Hepatocyte (in vitro differentiated cells): ENCODE results near the gene PKDREJ. TPM values are rescaled to one million over a fixed set of nuclear protein-coding genes. Genes with fewer than 3 reads are reported as not detected.
"Not testable (repeated sequence)": the region's sequence is repeated elsewhere in the genome, so short reads cannot be mapped to it uniquely, and the experiment has no call there.

ENCODE experiments used
- DNase-seq: peaks from one replicate; pipeline ENCODE4 v3.0.0-alpha.2; 2016; ENCODE audit warnings: low spot score
- H2AFZ ChIP-seq: fragments of 200-600 bp; sonication (generic); 2 replicates; pipeline ENCODE4 v1.6.0; 2016; ENCODE audit warnings: antibody characterized with exemption, mild to moderate bottlenecking
- H3K27ac ChIP-seq: fragments of 200-600 bp; sonication (generic); 2 replicates; pipeline ENCODE4 v1.5.1; 2016; ENCODE audit warnings: mild to moderate bottlenecking
- H3K27me3 ChIP-seq: fragments of 200-600 bp; sonication (generic); 2 replicates; pipeline ENCODE4 v1.6.1; 2016
- H3K36me3 ChIP-seq: fragments of 200-600 bp; sonication (generic); replicated peaks from 2 replicates; pipeline ENCODE4 v1.5.1; 2016; ENCODE audit warnings: low read depth; ENCODE audit not compliant: insufficient read depth
- H3K4me1 ChIP-seq: fragments of 200-600 bp; sonication (generic); 2 replicates; pipeline ENCODE4 v1.5.1; 2016; ENCODE audit warnings: mild to moderate bottlenecking, moderate library complexity; ENCODE audit not compliant: insufficient read depth
- H3K4me2 ChIP-seq: fragments of 200-600 bp; sonication (generic); 2 replicates; pipeline ENCODE4 v1.6.0; 2016
- H3K4me3 ChIP-seq: fragments of 200-600 bp; sonication (generic); 2 replicates; pipeline ENCODE4 v1.5.1; 2016; ENCODE audit warnings: mild to moderate bottlenecking
- H3K79me2 ChIP-seq: fragments of 200-600 bp; sonication (generic); 2 replicates; pipeline ENCODE4 v1.6.0; 2017; ENCODE audit warnings: mild to moderate bottlenecking
- H3K9me2 ChIP-seq: fragments of 200-600 bp; sonication (generic); replicated peaks from 2 replicates; pipeline ENCODE4 v1.6.0; 2017; ENCODE audit warnings: mild to moderate bottlenecking; ENCODE audit not compliant: insufficient read depth
- H3K9me3 ChIP-seq: fragments of 200-600 bp; sonication (generic); 2 replicates; pipeline ENCODE4 v1.5.1; 2016; ENCODE audit warnings: low read depth, mild to moderate bottlenecking
- H4K20me1 ChIP-seq: fragments of 200-600 bp; sonication (generic); 2 replicates; pipeline ENCODE4 v1.6.0; 2016; ENCODE audit warnings: mild to moderate bottlenecking; ENCODE audit not compliant: insufficient read depth, poor library complexity, severe bottlenecking
- EZH2 ChIP-seq: fragments of 200-600 bp; sonication (generic); IDR thresholded peaks from 2 replicates; pipeline ENCODE4 v1.6.1; 2016; ENCODE audit warnings: antibody characterized with exemption, mild to moderate bottlenecking, borderline replicate concordance
- EZH2phosphoT487 ChIP-seq: fragments of 200-600 bp; sonication (generic); IDR thresholded peaks from one replicate; pipeline ENCODE4 v1.6.1; 2018; ENCODE audit warnings: antibody characterized with exemption, mild to moderate bottlenecking, low read depth, moderate library complexity; ENCODE audit not compliant: unreplicated experiment, severe bottlenecking
- WGBS: methylation state at CpG from one replicate; pipeline ENCODE4 v1.1.6; 2016; ENCODE audit warnings: low lambda C conversion rate; ENCODE audit errors: missing lambda C conversion rate; 5-methylcytosine and 5-hydroxymethylcytosine counted together
- polyA plus RNA-seq: library from polyadenylated mRNA; unstranded; fragments of >200 nt; fragmentation: Nextera tagmentation; extraction: Ambion mirVana; gene quantifications from 2 replicates; pipeline ENCODE4 v1.2.1, GENCODE V29; 2016
- total RNA-seq: library from RNA; depleted of rRNA; stranded (reverse); fragments of >200 nt; gene quantifications from 2 replicates; pipeline ENCODE4 v1.2.3, GENCODE V29; 2014
- TF ChIP-seq, protein P1 (sequence below): fragments of 200-600 bp; sonication (generic); IDR thresholded peaks from 2 replicates; pipeline ENCODE4 v1.5.1; 2016; ENCODE audit warnings: antibody characterized with exemption, mild to moderate bottlenecking; ENCODE audit not compliant: poor library complexity

Gene PKDREJ
- total and polyA plus RNA-seq, 2 experiments from 2014 or later: 0.16 TPM; not detected in 1

DNA sequence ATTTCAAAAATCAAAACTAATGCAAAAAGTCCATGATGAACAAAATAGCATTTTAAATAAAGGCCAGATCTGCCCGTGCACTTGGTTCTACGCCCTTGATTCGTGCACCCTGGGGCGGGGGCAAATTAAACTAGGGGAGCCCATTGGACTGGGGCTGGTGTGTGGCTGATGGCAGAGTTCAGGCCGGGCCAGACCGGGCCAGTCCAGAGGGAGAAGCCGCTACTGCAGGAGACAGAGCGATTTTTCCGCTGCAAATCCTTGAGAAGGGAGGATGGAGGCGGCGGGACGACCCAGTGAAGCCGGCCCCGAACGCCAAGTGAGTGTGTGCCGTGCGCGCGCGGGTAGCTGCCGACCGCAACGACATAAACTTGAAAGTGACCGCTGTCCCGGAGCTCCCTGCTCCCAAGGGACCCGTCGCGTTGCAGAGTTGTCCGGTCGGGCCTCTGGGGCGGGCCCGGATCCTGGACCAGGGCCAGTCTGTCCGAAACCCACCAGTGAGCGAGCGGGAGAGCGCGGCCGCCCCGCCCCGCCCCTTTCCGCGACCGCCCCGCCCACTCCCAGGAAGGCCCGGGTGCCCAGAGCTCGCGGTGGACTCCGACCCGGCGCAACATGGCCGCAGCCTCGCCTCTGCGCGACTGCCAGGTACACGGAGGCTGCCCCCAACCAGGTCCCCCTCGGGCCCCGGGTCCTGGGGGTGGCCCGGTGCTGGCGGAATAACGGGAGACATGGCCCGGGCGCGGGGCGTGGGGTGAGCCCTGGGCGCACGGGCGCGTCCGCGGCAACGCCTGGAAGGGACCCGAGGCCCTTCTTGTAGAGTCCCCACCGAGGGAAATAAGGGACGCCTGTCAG, 4.5 kb upstream of the PKDREJ start, which contains the start of gene TTC38:
Gene TTC38 (plus strand): TSS at position 578 of the 849 bp plus-strand sequence. CDS start 32 bp downstream, at position 610.
- Histone ChIP-seq H3K36me3 (no peaks in the 10 kb centered on the region), H3K27ac (peak within 1 kb of the TSS; percentile 73), H3K79me2 (peaks cover 22% of the 10 kb centered on the region)

GRCh38 chr22:46265627-46266026, 2.5 kb upstream of the PKDREJ start:
- H3K36me3 ChIP-seq, H4K20me1 ChIP-seq, H2AFZ ChIP-seq, H3K4me2 ChIP-seq, H3K9me2 ChIP-seq, H3K27ac ChIP-seq, H3K4me3 ChIP-seq, H3K9me3 ChIP-seq, DNase-seq: not testable (repeated sequence)
- H3K27me3 ChIP-seq: peaks cover 24% of the 10 kb centered on the region
- peaks cover 11% of the 10 kb centered on the region for H3K4me1 ChIP-seq
- 89% methylated on average over 4 of the region's 4 CpGs for WGBS
- H3K79me2 ChIP-seq: peaks cover 22% of the 10 kb centered on the region

More for the DNA sequence above, 4.5 kb upstream of the PKDREJ start, which contains the start of gene TTC38:
- H3K4me1 ChIP-seq: peaks cover 11% of the 10 kb centered on the region
- peak within 1 kb of the TSS; percentile 90 for H3K4me3 ChIP-seq
- H3K9me2 ChIP-seq: no peaks in the 10 kb centered on the region
- 4% methylated on average over 64 of the region's 74 CpGs for WGBS
- H3K4me2 ChIP-seq: peak within 1 kb of the TSS; percentile 81
- H3K27me3 ChIP-seq: peaks cover 5% of the 10 kb centered on the region
- DNase-seq: peak; percentile 91
- peak within 1 kb of the TSS; percentile 92 for H2AFZ ChIP-seq
- TF ChIP-seq, protein P1, sequence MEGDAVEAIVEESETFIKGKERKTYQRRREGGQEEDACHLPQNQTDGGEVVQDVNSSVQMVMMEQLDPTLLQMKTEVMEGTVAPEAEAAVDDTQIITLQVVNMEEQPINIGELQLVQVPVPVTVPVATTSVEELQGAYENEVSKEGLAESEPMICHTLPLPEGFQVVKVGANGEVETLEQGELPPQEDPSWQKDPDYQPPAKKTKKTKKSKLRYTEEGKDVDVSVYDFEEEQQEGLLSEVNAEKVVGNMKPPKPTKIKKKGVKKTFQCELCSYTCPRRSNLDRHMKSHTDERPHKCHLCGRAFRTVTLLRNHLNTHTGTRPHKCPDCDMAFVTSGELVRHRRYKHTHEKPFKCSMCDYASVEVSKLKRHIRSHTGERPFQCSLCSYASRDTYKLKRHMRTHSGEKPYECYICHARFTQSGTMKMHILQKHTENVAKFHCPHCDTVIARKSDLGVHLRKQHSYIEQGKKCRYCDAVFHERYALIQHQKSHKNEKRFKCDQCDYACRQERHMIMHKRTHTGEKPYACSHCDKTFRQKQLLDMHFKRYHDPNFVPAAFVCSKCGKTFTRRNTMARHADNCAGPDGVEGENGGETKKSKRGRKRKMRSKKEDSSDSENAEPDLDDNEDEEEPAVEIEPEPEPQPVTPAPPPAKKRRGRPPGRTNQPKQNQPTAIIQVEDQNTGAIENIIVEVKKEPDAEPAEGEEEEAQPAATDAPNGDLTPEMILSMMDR: no peak
- TF ChIP-seq EZH2phosphoT487 (no peak), EZH2 (no peak)
- no peaks in the 10 kb centered on the region for H4K20me1 ChIP-seq
- H3K9me3 ChIP-seq: no peaks in the 10 kb centered on the region

- peaks cover 11% of the 10 kb centered on the region for H3K4me1 ChIP-seq
- peak; percentile 49 for DNase-seq
- H3K4me3 ChIP-seq, H3K9me2 ChIP-seq, H3K36me3 ChIP-seq, H3K4me2 ChIP-seq, H4K20me1 ChIP-seq, H3K9me3 ChIP-seq, H3K27ac ChIP-seq, H2AFZ ChIP-seq: not testable (repeated sequence)
- H3K27me3 ChIP-seq: peaks cover 27% of the 10 kb centered on the region
- peaks cover 16% of the 10 kb centered on the region for H3K79me2 ChIP-seq
- WGBS: 90% methylated on average over 6 of the region's 6 CpGs
Observed at GRCh38 chr22:46264520-46264919, 1.4 kb upstream of the PKDREJ start.

DNA sequence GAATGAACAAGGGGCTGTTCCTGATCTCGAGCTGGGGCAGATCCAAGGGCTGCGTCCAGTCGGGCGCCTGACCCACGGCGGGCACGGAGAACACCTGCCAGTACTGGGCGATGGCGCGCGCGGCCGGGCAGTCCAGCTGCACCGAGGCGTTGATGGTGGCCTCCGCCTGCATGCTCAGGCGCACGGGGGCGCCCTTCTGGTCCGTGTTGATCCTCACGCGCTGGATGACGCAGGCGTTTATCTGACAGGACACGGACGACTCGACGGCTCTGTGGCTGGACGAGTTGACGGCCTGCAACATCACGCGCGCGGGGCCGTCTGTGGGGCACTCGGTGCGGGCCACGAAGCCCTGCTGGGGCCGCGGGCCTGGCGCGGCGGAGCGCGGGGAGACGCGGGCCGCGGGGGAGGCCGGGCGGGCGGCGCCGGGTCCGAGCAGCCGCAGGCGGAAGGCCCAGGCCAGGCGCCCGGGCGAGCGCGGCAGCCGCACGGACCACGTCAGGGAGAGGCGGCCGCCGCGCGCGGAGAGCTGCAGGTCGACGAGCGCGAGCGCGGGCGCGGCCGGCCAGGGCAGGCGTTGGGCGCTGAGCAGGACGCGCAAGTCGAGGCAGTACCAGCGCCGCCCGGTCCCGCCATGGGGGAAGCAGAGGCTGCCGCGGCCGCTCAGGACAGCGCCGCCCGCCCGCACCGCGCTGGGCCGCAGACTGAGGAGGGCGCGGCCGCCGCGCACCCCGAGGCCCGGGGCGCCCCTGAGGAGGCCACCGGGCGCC, 511 bp downstream of the PKDREJ start:
- 18% methylated on average over 67 of the region's 109 CpGs for WGBS
- H3K4me2 ChIP-seq: peak overlapping the region; percentile 59
- DNase-seq: peak; percentile 59
- H3K27ac ChIP-seq: no peak overlapping the region
- H3K36me3 ChIP-seq: no peaks in the 10 kb centered on the region
- H4K20me1 ChIP-seq: no peaks in the 10 kb centered on the region
- no peak overlapping the region for H3K4me3 ChIP-seq
- H2AFZ ChIP-seq: no peak overlapping the region
- no peaks in the 10 kb centered on the region for H3K79me2 ChIP-seq
- H3K9me2 ChIP-seq: no peaks in the 10 kb centered on the region
- no peak for TF ChIP-seq EZH2phosphoT487
- TF ChIP-seq, protein P1: peak; percentile 35
- TF ChIP-seq EZH2: no peak
- peaks cover 4% of the 10 kb centered on the region for H3K4me1 ChIP-seq
- H3K27me3 ChIP-seq: peaks cover 27% of the 10 kb centered on the region
- no peaks in the 10 kb centered on the region for H3K9me3 ChIP-seq
